HG03442 (cell line): ENCODE data around the gene NFASC.

ENCODE experiments used
- ATAC-seq: cut with Tn5 transposase; IDR thresholded peaks from one replicate; pipeline ENCODE4 v1.9.1; 2021; ENCODE audit warnings: mild to moderate bottlenecking, moderate library complexity; ENCODE audit not compliant: unreplicated experiment

The NFASC gene

GRCh38 chr1:205032508-205032907, 161.8 kb downstream of the NFASC start:
- no peak for ATAC-seq

- no peak for ATAC-seq
Observed at GRCh38 chr1:205037539-205037938, 166.9 kb downstream of the NFASC start.

GRCh38 chr1:205038132-205038786, 167.6 kb downstream of the NFASC start:
- no peak for ATAC-seq

- no peak for ATAC-seq
Observed at GRCh38 chr1:205041001-205041715, 170.5 kb downstream of the NFASC start.

GRCh38 chr1:205041998-205042910, 171.6 kb downstream of the NFASC start:
- no peak for ATAC-seq

GRCh38 chr1:205042911-205043806, 172.5 kb downstream of the NFASC start, which contains the start of gene CNTN2:
TSS of gene CNTN2 (plus strand) at chr1:205043212. CDS start at chr1:205053186, 9,974 bp downstream.
- ATAC-seq, result no peak

- ATAC-seq, result no peak
Observed at GRCh38 chr1:205043866-205044265, 173.2 kb downstream of the NFASC start.

GRCh38 chr1:205044741-205045140, 174.1 kb downstream of the NFASC start:
- no peak for ATAC-seq

GRCh38 chr1:205045146-205045545, 174.5 kb downstream of the NFASC start:
- ATAC-seq, result no peak

- ATAC-seq, result no peak
Observed at GRCh38 chr1:205046870-205047269, 176.2 kb downstream of the NFASC start.

- ATAC-seq, result no peak
Observed at GRCh38 chr1:205047764-205048231, 177.1 kb downstream of the NFASC start.

- no peak for ATAC-seq
Observed at GRCh38 chr1:205048382-205048781, 177.7 kb downstream of the NFASC start.

- no peak for ATAC-seq
Observed at GRCh38 chr1:205049479-205049878, 178.8 kb downstream of the NFASC start.

GRCh38 chr1:205052690-205053089, 182.0 kb downstream of the NFASC start:
- no peak for ATAC-seq

- ATAC-seq, result no peak
Observed at GRCh38 chr1:205053296-205053695, 182.6 kb downstream of the NFASC start.

- ATAC-seq, result no peak
Observed at GRCh38 chr1:205054013-205054412, 183.4 kb downstream of the NFASC start.

- ATAC-seq, result no peak
Observed at GRCh38 chr1:205056188-205056611, 185.5 kb downstream of the NFASC start.

GRCh38 chr1:205056956-205057568, 186.4 kb downstream of the NFASC start:
- no peak for ATAC-seq

- no peak for ATAC-seq
Observed at GRCh38 chr1:205057808-205058575, 187.3 kb downstream of the NFASC start.
